Measurements from ENCODE around the gene PPP1R14C. TPM values are rescaled to one million over a fixed set of nuclear protein-coding genes. Genes with fewer than 3 reads are reported as not detected.

The PPP1R14C gene
- polyA plus RNA-seq, 1 donor from 2014 or later, result 14.0 TPM

GRCh38 chr6:150253489-150253888 is 110.6 kb downstream of the PPP1R14C start:
- Histone ChIP-seq H3K9me3 (ENCODE audit: low read length) (no peaks in the 10 kb centered on the region), H3K4me2 (ENCODE audit: low read length) (no peak overlapping the region), H3K9ac (ENCODE audit: low read length) (no peak overlapping the region), H3K36me3 (ENCODE audit: insufficient read depth, low read length) (no peaks in the 10 kb centered on the region), H3K79me2 (replicated peaks; ENCODE audit: insufficient read depth, low read length) (no peaks in the 10 kb centered on the region), H3K27me3 (ENCODE audit: insufficient read depth, low read depth, low read length) (no peaks in the 10 kb centered on the region), H3F3A (ENCODE audit: insufficient read depth, low read length, poor library complexity, severe bottlenecking) (no peaks in the 10 kb centered on the region), H3K4me3 (ENCODE audit: low read length) (no peak overlapping the region), H3K9me2 (ENCODE audit: insufficient read depth, low read length) (no peaks in the 10 kb centered on the region), H4K20me1 (ENCODE audit: insufficient read depth) (no peaks in the 10 kb centered on the region), H3K27ac (ENCODE audit: low read length) (no peak overlapping the region), H2AFZ (ENCODE audit: low read depth, low read length) (no peak overlapping the region)
- TF ChIP-seq, protein P1, sequence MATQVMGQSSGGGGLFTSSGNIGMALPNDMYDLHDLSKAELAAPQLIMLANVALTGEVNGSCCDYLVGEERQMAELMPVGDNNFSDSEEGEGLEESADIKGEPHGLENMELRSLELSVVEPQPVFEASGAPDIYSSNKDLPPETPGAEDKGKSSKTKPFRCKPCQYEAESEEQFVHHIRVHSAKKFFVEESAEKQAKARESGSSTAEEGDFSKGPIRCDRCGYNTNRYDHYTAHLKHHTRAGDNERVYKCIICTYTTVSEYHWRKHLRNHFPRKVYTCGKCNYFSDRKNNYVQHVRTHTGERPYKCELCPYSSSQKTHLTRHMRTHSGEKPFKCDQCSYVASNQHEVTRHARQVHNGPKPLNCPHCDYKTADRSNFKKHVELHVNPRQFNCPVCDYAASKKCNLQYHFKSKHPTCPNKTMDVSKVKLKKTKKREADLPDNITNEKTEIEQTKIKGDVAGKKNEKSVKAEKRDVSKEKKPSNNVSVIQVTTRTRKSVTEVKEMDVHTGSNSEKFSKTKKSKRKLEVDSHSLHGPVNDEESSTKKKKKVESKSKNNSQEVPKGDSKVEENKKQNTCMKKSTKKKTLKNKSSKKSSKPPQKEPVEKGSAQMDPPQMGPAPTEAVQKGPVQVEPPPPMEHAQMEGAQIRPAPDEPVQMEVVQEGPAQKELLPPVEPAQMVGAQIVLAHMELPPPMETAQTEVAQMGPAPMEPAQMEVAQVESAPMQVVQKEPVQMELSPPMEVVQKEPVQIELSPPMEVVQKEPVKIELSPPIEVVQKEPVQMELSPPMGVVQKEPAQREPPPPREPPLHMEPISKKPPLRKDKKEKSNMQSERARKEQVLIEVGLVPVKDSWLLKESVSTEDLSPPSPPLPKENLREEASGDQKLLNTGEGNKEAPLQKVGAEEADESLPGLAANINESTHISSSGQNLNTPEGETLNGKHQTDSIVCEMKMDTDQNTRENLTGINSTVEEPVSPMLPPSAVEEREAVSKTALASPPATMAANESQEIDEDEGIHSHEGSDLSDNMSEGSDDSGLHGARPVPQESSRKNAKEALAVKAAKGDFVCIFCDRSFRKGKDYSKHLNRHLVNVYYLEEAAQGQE (IDR thresholded peaks at IDR 0.05; ENCODE audit: borderline replicate concordance), result no peak
- TF ChIP-seq SMC3 (conservative IDR thresholded peaks at IDR 0.05; ENCODE audit: poor library complexity) (no peak), EZH2 (IDR thresholded peaks at IDR 0.05; ENCODE audit: borderline replicate concordance, insufficient read depth, low read length, poor library complexity, severe bottlenecking) (no peak), RAD21 (conservative IDR thresholded peaks at IDR 0.05) (no peak), TAF1 (IDR thresholded peaks at IDR 0.05; ENCODE audit: low read depth) (no peak), CTCF (IDR thresholded peaks at IDR 0.05; ENCODE audit: poor library complexity, severe bottlenecking) (no peak), EP300 (conservative IDR thresholded peaks at IDR 0.05; ENCODE audit: poor library complexity, severe bottlenecking) (no peak), POLR2AphosphoS5 (IDR thresholded peaks at IDR 0.05) (no peak), MXI1 (conservative IDR thresholded peaks at IDR 0.05; ENCODE audit: poor library complexity, severe bottlenecking) (no peak)

GRCh38 chr6:150254770-150255169 is 111.9 kb downstream of the PPP1R14C start:
- TF ChIP-seq TAF1 (IDR thresholded peaks at IDR 0.05; ENCODE audit: low read depth), result no peak
- H3K27me3 ChIP-seq (ENCODE audit: insufficient read depth, low read depth, low read length), result no peaks in the 10 kb centered on the region
- no peak overlapping the region for H2AFZ ChIP-seq (ENCODE audit: low read depth, low read length)
- no peak overlapping the region for H3K27ac ChIP-seq (ENCODE audit: low read length)
- no peaks in the 10 kb centered on the region for H3K79me2 ChIP-seq (replicated peaks; ENCODE audit: insufficient read depth, low read length)
- H3F3A ChIP-seq (ENCODE audit: insufficient read depth, low read length, poor library complexity, severe bottlenecking), result no peaks in the 10 kb centered on the region
- no peaks in the 10 kb centered on the region for H3K36me3 ChIP-seq (ENCODE audit: insufficient read depth, low read length)
- H3K9me2 ChIP-seq (ENCODE audit: insufficient read depth, low read length), result no peaks in the 10 kb centered on the region
- H3K9me3 ChIP-seq (ENCODE audit: low read length), result no peaks in the 10 kb centered on the region
- no peak overlapping the region for H3K9ac ChIP-seq (ENCODE audit: low read length)
- no peak overlapping the region for H3K4me3 ChIP-seq (ENCODE audit: low read length)
- no peaks in the 10 kb centered on the region for H4K20me1 ChIP-seq (ENCODE audit: insufficient read depth)
- H3K4me2 ChIP-seq (ENCODE audit: low read length), result no peak overlapping the region

- Histone ChIP-seq H3K4me2 (ENCODE audit: low read length) (no peak overlapping the region), H3K9me2 (ENCODE audit: insufficient read depth, low read length) (no peaks in the 10 kb centered on the region), H3K9me3 (ENCODE audit: low read length) (no peaks in the 10 kb centered on the region), H3K79me2 (replicated peaks; ENCODE audit: insufficient read depth, low read length) (no peaks in the 10 kb centered on the region), H3F3A (ENCODE audit: insufficient read depth, low read length, poor library complexity, severe bottlenecking) (no peaks in the 10 kb centered on the region), H3K36me3 (ENCODE audit: insufficient read depth, low read length) (no peaks in the 10 kb centered on the region), H3K9ac (ENCODE audit: low read length) (no peak overlapping the region), H3K27me3 (ENCODE audit: insufficient read depth, low read depth, low read length) (no peaks in the 10 kb centered on the region), H4K20me1 (ENCODE audit: insufficient read depth) (no peaks in the 10 kb centered on the region), H3K4me3 (ENCODE audit: low read length) (no peak overlapping the region), H2AFZ (ENCODE audit: low read depth, low read length) (no peak overlapping the region), H3K27ac (ENCODE audit: low read length) (no peak overlapping the region)
- TF ChIP-seq TAF1 (IDR thresholded peaks at IDR 0.05; ENCODE audit: low read depth), result no peak
Measured at GRCh38 chr6:150255840-150256239, 113.0 kb downstream of the PPP1R14C start.

All from neural cell (in vitro differentiated cells).